Measurements from ENCODE around the gene NAGA.

DNA sequence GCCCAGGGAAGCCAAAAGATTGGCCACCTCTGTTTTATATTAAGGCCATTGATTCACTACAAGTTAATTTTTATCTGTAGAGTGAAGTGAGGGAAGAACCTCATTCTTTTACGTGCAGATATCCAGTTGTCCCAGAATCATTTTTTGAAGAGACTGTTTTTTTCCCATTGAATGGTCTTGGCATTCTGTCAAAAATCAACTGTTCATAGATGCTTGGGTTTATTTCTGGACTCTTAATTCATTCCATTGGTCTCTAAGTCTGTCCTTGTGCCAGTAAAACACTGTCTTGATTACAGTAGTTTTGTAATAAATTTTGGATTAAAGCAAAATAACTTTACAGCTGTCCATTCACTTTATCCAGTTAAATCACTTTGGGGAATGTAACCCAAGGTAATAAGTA, 45.2 kb downstream of the NAGA start:
- TF ChIP-seq, protein P1, sequence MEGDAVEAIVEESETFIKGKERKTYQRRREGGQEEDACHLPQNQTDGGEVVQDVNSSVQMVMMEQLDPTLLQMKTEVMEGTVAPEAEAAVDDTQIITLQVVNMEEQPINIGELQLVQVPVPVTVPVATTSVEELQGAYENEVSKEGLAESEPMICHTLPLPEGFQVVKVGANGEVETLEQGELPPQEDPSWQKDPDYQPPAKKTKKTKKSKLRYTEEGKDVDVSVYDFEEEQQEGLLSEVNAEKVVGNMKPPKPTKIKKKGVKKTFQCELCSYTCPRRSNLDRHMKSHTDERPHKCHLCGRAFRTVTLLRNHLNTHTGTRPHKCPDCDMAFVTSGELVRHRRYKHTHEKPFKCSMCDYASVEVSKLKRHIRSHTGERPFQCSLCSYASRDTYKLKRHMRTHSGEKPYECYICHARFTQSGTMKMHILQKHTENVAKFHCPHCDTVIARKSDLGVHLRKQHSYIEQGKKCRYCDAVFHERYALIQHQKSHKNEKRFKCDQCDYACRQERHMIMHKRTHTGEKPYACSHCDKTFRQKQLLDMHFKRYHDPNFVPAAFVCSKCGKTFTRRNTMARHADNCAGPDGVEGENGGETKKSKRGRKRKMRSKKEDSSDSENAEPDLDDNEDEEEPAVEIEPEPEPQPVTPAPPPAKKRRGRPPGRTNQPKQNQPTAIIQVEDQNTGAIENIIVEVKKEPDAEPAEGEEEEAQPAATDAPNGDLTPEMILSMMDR (IDR thresholded peaks at IDR 0.05; ENCODE audit: poor library complexity): no peak
- no peak for TF ChIP-seq EZH2phosphoT487 (IDR thresholded peaks at IDR 0.05; ENCODE audit: low read depth, severe bottlenecking, unreplicated experiment)
